ENCODE measurements around the gene ZFYVE1. TPM values are rescaled to one million over a fixed set of nuclear protein-coding genes. Genes with fewer than 3 reads are reported as not detected.

ZFYVE1 gene
- total and polyA plus RNA-seq, 2 of the 13 experiments (the other 11 are each of a cell fraction or from before 2014, with no cell fraction given) = 2.6 to 5.3 TPM

DNA sequence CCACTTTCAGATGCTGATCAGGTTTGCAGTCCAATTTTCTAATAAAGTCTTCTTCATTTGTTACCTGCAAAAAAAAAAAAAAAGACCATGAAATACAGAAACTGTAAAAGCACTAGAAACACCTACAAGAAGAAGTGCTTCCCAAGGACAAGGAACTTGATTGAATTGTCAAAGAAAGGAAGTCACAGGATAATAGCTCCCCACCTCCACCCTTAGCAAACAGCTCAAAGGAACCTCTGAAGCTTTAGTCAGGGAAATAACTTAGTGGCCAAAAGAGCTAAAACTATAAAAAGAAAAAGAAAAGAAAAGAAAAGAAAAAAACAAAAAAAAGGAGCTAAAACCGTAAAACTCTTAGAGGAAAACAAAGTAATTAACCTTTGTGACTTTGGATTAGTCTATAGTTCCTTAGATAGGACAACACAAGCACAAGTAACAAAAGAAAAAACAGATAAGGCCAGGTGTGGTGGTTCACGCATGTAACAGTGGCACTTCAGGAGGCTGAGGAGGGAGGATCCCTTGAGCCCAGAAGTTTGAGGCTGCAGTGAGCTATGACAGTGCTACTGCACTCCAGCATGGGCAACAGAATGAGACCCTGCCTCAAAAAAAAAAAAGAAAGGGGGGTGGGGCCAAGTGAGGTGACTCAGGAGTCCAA is 28.5 kb downstream of the ZFYVE1 start:
- Histone ChIP-seq H2AFZ (ENCODE audit: low read length) (no peak overlapping the region), H3K4me2 (ENCODE audit: low read depth, low read length) (no peak overlapping the region), H3K4me1 (ENCODE audit: insufficient read depth, low read length) (no peaks in the 10 kb centered on the region), H3K79me2 (ENCODE audit: insufficient read depth, low read length) (no peaks in the 10 kb centered on the region), H4K20me1 (ENCODE audit: insufficient read depth, low read length) (no peaks in the 10 kb centered on the region), H3K4me3 (replicated peaks in 1 of 3; ENCODE audit: insufficient read depth in 1 of 3, low read depth in 2 of 3, low read length in 3 of 3) (no peak overlapping the region), H3K36me3 (replicated peaks in 1 of 2; ENCODE audit: control insufficient read depth in 1 of 2, insufficient read depth in 2 of 2, low read length in 2 of 2) (peaks cover 7 to 15% of the 10 kb centered on the region in 2 experiments), H3K27me3 (ENCODE audit: control insufficient read depth in 1 of 2, insufficient read depth in 2 of 2, low read length in 2 of 2) (no peaks in the 10 kb centered on the region), H3K9ac (ENCODE audit: insufficient read depth, low read depth, low read length) (no peak overlapping the region), H3K27ac (ENCODE audit: extremely low read length, insufficient read depth, low read length) (no peak overlapping the region), H3K9me3 (ENCODE audit: low read length) (no peaks in the 10 kb centered on the region)
- 95% methylated on average over 2 of the region's 2 CpGs for WGBS (ENCODE audit: low lambda C conversion rate)
- DNase-seq (ENCODE audit: low spot score) = no peak
- ChIA-PET POLR2A (interaction anchor here (1.2 kb wide), 1 partner anchor 60 kb away, joined by 3 read pairs; the partner anchor contains the start of gene RBM25), CTCF (ENCODE audit: low intra/inter-chr PET ratio, low total read pairs) (no interaction called here)
- BruUV-seq (replicated peaks) = no TSS peak
- TF ChIP-seq, protein P1, sequence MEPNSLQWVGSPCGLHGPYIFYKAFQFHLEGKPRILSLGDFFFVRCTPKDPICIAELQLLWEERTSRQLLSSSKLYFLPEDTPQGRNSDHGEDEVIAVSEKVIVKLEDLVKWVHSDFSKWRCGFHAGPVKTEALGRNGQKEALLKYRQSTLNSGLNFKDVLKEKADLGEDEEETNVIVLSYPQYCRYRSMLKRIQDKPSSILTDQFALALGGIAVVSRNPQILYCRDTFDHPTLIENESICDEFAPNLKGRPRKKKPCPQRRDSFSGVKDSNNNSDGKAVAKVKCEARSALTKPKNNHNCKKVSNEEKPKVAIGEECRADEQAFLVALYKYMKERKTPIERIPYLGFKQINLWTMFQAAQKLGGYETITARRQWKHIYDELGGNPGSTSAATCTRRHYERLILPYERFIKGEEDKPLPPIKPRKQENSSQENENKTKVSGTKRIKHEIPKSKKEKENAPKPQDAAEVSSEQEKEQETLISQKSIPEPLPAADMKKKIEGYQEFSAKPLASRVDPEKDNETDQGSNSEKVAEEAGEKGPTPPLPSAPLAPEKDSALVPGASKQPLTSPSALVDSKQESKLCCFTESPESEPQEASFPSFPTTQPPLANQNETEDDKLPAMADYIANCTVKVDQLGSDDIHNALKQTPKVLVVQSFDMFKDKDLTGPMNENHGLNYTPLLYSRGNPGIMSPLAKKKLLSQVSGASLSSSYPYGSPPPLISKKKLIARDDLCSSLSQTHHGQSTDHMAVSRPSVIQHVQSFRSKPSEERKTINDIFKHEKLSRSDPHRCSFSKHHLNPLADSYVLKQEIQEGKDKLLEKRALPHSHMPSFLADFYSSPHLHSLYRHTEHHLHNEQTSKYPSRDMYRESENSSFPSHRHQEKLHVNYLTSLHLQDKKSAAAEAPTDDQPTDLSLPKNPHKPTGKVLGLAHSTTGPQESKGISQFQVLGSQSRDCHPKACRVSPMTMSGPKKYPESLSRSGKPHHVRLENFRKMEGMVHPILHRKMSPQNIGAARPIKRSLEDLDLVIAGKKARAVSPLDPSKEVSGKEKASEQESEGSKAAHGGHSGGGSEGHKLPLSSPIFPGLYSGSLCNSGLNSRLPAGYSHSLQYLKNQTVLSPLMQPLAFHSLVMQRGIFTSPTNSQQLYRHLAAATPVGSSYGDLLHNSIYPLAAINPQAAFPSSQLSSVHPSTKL (CRISPR knock-in tag; IDR thresholded peaks at IDR 0.05) = no peak
- TF ChIP-seq, protein P2, sequence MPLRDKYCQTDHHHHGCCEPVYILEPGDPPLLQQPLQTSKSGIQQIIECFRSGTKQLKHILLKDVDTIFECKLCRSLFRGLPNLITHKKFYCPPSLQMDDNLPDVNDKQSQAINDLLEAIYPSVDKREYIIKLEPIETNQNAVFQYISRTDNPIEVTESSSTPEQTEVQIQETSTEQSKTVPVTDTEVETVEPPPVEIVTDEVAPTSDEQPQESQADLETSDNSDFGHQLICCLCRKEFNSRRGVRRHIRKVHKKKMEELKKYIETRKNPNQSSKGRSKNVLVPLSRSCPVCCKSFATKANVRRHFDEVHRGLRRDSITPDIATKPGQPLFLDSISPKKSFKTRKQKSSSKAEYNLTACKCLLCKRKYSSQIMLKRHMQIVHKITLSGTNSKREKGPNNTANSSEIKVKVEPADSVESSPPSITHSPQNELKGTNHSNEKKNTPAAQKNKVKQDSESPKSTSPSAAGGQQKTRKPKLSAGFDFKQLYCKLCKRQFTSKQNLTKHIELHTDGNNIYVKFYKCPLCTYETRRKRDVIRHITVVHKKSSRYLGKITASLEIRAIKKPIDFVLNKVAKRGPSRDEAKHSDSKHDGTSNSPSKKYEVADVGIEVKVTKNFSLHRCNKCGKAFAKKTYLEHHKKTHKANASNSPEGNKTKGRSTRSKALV (CRISPR knock-in tag; IDR thresholded peaks at IDR 0.05) = no peak
- no peak for TF ChIP-seq BRF2 (CRISPR knock-in tag; IDR thresholded peaks at IDR 0.05)
- no peak for TF ChIP-seq NFYC (CRISPR knock-in tag; IDR thresholded peaks at IDR 0.05)
- TF ChIP-seq ZNF382 (CRISPR knock-in tag; IDR thresholded peaks at IDR 0.05; ENCODE audit: borderline replicate concordance) = no peak
- no peak for TF ChIP-seq PPARG (CRISPR knock-in tag; conservative IDR thresholded peaks at IDR 0.05)
- no peak for TF ChIP-seq ZNF232 (CRISPR knock-in tag; IDR thresholded peaks at IDR 0.05; ENCODE audit: borderline replicate concordance)
- TF ChIP-seq ZNF652 (CRISPR knock-in tag; IDR thresholded peaks at IDR 0.05; ENCODE audit: borderline replicate concordance, low read depth) = no peak
- TF ChIP-seq DPF2 (CRISPR knock-in tag; IDR thresholded peaks at IDR 0.05; ENCODE audit: borderline replicate concordance, low read depth) = no peak
- FAIRE-seq = no peak
- ATAC-seq = no peak
- intact Hi-C loops (cut with micrococcal nuclease; ENCODE audit: unreplicated experiment) (no loop called here), in situ Hi-C loops (cut with HindIII; ENCODE audit: extremely low pct_ligation_motif_present, low pct_unique_long_range_greater_than_20kb) (no loop called here)

Data from HepG2 (cell line).